Measurements from ENCODE around the gene PPP1R10. TPM values are rescaled to one million over a fixed set of nuclear protein-coding genes. Genes with fewer than 3 reads are reported as not detected.
A peak's percentile ranks its signal among the peaks of the same experiment; 100 is the strongest.

PPP1R10 gene
- total RNA-seq, 1 experiment from 2014 or later, result 123 TPM

DNA sequence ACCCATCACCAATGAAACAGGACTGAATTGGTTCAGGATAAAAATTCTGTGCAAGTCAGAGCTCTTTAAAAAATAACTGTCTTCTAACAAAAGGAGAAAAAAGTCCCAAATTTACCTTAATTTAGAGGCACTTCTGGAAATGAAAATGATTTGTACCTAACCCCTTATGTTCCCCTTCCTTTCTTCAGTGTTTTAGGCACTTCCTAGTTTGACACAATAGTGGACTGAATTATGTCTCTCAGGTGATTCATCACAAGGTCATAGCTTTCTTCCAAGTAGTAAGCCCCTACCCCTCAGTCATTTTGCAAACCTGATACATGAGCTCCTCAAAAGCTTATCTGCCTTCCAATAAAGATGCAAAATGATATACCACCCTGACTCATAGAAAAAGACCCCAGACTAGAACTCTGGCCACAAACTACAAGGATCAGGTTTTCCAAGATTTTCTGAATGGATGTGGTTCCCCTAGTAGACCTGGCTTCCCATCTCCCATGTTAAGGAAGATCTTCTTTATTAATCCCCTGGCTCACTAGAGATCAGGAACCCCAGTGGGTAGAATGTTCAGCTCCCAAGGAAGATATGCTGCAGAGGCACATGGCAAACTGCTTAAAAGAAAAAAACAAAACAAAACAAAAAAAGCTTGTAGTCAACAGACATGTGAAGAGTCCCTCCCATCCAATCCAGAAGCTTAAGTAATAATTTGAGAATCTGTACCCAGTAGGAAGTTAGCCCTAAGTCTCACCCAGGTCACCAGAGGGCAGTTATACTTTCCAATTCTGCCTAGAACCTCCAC lies 3.6 kb downstream of the PPP1R10 start:
- Histone ChIP-seq H4K5ac (ENCODE audit: insufficient read length, low read depth, low read length) (no peak overlapping the region), H2BK12ac (ENCODE audit: insufficient read length, low read depth, low read length) (no peak overlapping the region), H4K91ac (ENCODE audit: insufficient read length, low read depth, low read length) (no peak overlapping the region), H3K56ac (ENCODE audit: insufficient read length, low read depth, low read length) (no peak overlapping the region), H4K8ac (replicated peaks; ENCODE audit: insufficient read length, low read depth, low read length) (no peak overlapping the region), H3K27ac (ENCODE audit: insufficient read length, low read depth, low read length) (no peak overlapping the region), H3K79me2 (ENCODE audit: insufficient read depth, low read length) (peaks cover 2% of the 10 kb centered on the region; the same call in 1 of the 2 replicates), H2BK120ac (ENCODE audit: low read depth, low read length, poor library complexity, severe bottlenecking) (no peak overlapping the region), H3K4ac (ENCODE audit: low read depth, low read length) (no peak overlapping the region), H3K14ac (ENCODE audit: insufficient read depth, low read length) (no peak overlapping the region), H3K23ac (ENCODE audit: insufficient read length, low read depth, low read length) (no peak overlapping the region), H3K4me1 (ENCODE audit: insufficient read depth, low read length) (peaks cover 4% of the 10 kb centered on the region; the same call in 1 of the 2 replicates), H2BK15ac (ENCODE audit: low read depth, low read length) (no peak overlapping the region), H3K9me3 (ENCODE audit: control insufficient read depth, low read depth, low read length) (no peaks in the 10 kb centered on the region), H3T11ph (ENCODE audit: low read length) (no peak overlapping the region), H3K9ac (ENCODE audit: extremely low read depth, insufficient read length, low read length) (no peak overlapping the region), H3K23me2 (ENCODE audit: insufficient read length, low read depth, low read length, poor library complexity, severe bottlenecking) (peaks cover 20% of the 10 kb centered on the region), H3K27me3 (ENCODE audit: insufficient read depth, low read length) (no peaks in the 10 kb centered on the region), H4K20me1 (ENCODE audit: control insufficient read depth, insufficient read depth, insufficient read length) (no peaks in the 10 kb centered on the region), H2BK20ac (ENCODE audit: low read depth, low read length, poor library complexity, severe bottlenecking) (no peak overlapping the region), H2AFZ (ENCODE audit: low read length) (no peak overlapping the region), H3K79me1 (ENCODE audit: insufficient read depth, low read depth, low read length, poor library complexity, severe bottlenecking) (peaks cover 1% of the 10 kb centered on the region), H3K4me2 (ENCODE audit: insufficient read depth, insufficient read length, low read length) (peak overlapping the region; percentile 89), H3K18ac (ENCODE audit: insufficient read length, low read depth, low read length) (no peak overlapping the region), H2BK5ac (ENCODE audit: insufficient read length, low read length) (no peak overlapping the region), H2AK5ac (ENCODE audit: insufficient read length, low read length) (no peak overlapping the region)
- Mint-ChIP-seq H3K27ac (peak overlapping the region; percentile 46 to 88 (median 79); a peak in 6 of 7 replicates), H3K4me3 (peak overlapping the region; percentile 65 to 92; a peak in 4 of 5 replicates), H3K36me3 (ENCODE audit: insufficient read depth in 1 of 3, low read depth in 3 of 3) (peaks cover 38 to 71% (median 55%) of the 10 kb centered on the region in 3 experiments), H3K27me3 (ENCODE audit: low read depth) (no peaks in the 10 kb centered on the region; the same call in 1 of the 2 replicates), H3K4me1 (peaks cover 34 to 41% of the 10 kb centered on the region in 2 experiments), H3K9me3 (peaks cover 8 to 12% of the 10 kb centered on the region in 2 experiments; a peak in 3 of 5 replicates)
- no peak for DNase-seq
- no peak for TF ChIP-seq CTCF (conservative IDR thresholded peaks at IDR 0.05)

Measured in H9 (cell line).